SK-N-SH (cell line): Measurements from ENCODE around the gene ZNF615. TPM values are rescaled to one million over a fixed set of nuclear protein-coding genes. Genes with fewer than 3 reads are reported as not detected.
A peak's percentile ranks its signal among the peaks of the same experiment; 100 is the strongest.

Experiments
- CTCF ChIA-PET: fragments of 300-600, 350-600 bp; formaldehyde crosslinking; extraction: SDS; loops from one replicate; lab custom pipeline; 2021; lab: Yijun Ruan, JAX
- POLR2A ChIA-PET: fragments of 350-600 bp; sonication (Branson Sonifier 250); formaldehyde crosslinking; extraction: SDS; loops from one replicate; lab custom pipeline; 2020; ENCODE audit warnings: antibody characterized with exemption, inconsistent platforms; lab: Yijun Ruan, JAX
- DNase-seq: peaks from one replicate; pipeline ENCODE4 v3.0.0; 2012
- H2AFZ ChIP-seq: fragments of 200-600 bp; sonication (generic); 2 replicates; pipeline ENCODE4 v1.8.1; 2016; ENCODE audit warnings: antibody characterized with exemption, mild to moderate bottlenecking, low read depth
- H3F3A ChIP-seq: fragments of 200-600 bp; sonication (generic); replicated peaks from 2 replicates; pipeline ENCODE3; 2016; ENCODE audit warnings: antibody characterized with exemption, mild to moderate bottlenecking; ENCODE audit not compliant: insufficient read depth
- H3K27ac ChIP-seq, 2 experiments: fragments of 200-500 bp in 1 of 2; fragments of 200-600 bp in 1 of 2; sonication (Bioruptor generic) in 1 of 2; sonication (generic), shearing (Covaris generic) in 1 of 2; 2 replicates each; pipeline versions ENCODE4 v1.5.1 to v1.6.1; 2014 to 2016; ENCODE audit warnings: low read depth in 2 of 2, inconsistent platforms in 1 of 2, low read length in 1 of 2, mild to moderate bottlenecking in 1 of 2, mixed read lengths in 1 of 2
- H3K27me3 ChIP-seq: fragments of 200-600 bp; sonication (generic), shearing (Covaris generic); 2 replicates; pipeline ENCODE4 v1.6.1; 2016; ENCODE audit warnings: mixed run types; ENCODE audit not compliant: insufficient read depth
- H3K36me3 ChIP-seq, 2 experiments: fragments of 200-500 bp in 1 of 2; fragments of 200-600 bp in 1 of 2; sonication (Bioruptor generic) in 1 of 2; sonication (generic) in 1 of 2; replicated peaks in 1 of 2; 2 replicates each; pipeline versions ENCODE3 to v1.5.1; 2014 to 2016; ENCODE audit warnings: low read length in 1 of 2, mild to moderate bottlenecking in 1 of 2; ENCODE audit not compliant: insufficient read depth in 2 of 2, control insufficient read depth in 1 of 2
- H3K4me1 ChIP-seq, 2 experiments: fragments of 200-500 bp in 1 of 2; fragments of 200-600 bp in 1 of 2; sonication (Bioruptor generic) in 1 of 2; sonication (generic), shearing (Covaris generic) in 1 of 2; 2 replicates each; pipeline versions ENCODE4 v1.5.1 to v1.6.1; 2014 to 2016; ENCODE audit warnings: low read depth in 1 of 2, low read length in 1 of 2, mixed run types in 1 of 2; ENCODE audit not compliant: insufficient read depth in 2 of 2, control insufficient read depth in 1 of 2
- H3K4me2 ChIP-seq: fragments of 200-600 bp; sonication (generic), shearing (Covaris generic); 2 replicates; pipeline ENCODE4 v1.6.1; 2017; ENCODE audit warnings: mixed run types
- H3K4me3 ChIP-seq, 2 experiments: fragments of 200-500 bp in 1 of 2; fragments of 200-600 bp in 1 of 2; sonication (Bioruptor generic) in 1 of 2; sonication (generic), shearing (Covaris generic) in 1 of 2; 2 replicates each; pipeline versions ENCODE4 v1.5.1 to v1.8.1; 2014 to 2016; ENCODE audit warnings: low read depth in 2 of 2, inconsistent platforms in 1 of 2, low read length in 1 of 2, mild to moderate bottlenecking in 1 of 2, mixed read lengths in 1 of 2, moderate library complexity in 1 of 2
- H3K79me2 ChIP-seq: fragments of 200-600 bp; sonication (generic); 2 replicates; pipeline ENCODE4 v1.8.1; 2017; ENCODE audit warnings: mild to moderate bottlenecking; ENCODE audit not compliant: insufficient read depth
- H3K9ac ChIP-seq: fragments of 200-600 bp; sonication (generic); 2 replicates; pipeline ENCODE4 v1.6.1; 2017; ENCODE audit warnings: mixed run types
- H3K9me2 ChIP-seq: fragments of 200-600 bp; sonication (generic); 2 replicates; pipeline ENCODE4 v1.6.1; 2017; ENCODE audit warnings: mixed run types
- H3K9me3 ChIP-seq: fragments of 200-600 bp; sonication (generic); 2 replicates; pipeline ENCODE4 v1.6.1; 2017; ENCODE audit warnings: mixed run types, mild to moderate bottlenecking, moderate library complexity
- H4K20me1 ChIP-seq: fragments of 200-600 bp; sonication (generic); 2 replicates; pipeline ENCODE4 v1.6.1; 2017; ENCODE audit warnings: mild to moderate bottlenecking, mixed run types; ENCODE audit not compliant: insufficient read depth
- ELF1 ChIP-seq: IDR thresholded peaks from 2 replicates; pipeline ENCODE4 v1.4.0; 2012
- EP300 ChIP-seq, 2 experiments: IDR thresholded peaks; 2 replicates each; pipeline versions ENCODE4 v1.4.0 to v1.6.1; 2012; ENCODE audit warnings: borderline replicate concordance in 1 of 2, low read depth in 1 of 2, low read length in 1 of 2
- EZH2phosphoT487 ChIP-seq: fragments of 200-600 bp; sonication (generic); IDR thresholded peaks from 2 replicates; pipeline ENCODE4 v1.6.1; 2017; ENCODE audit warnings: low read depth, mixed run types, mild to moderate bottlenecking, antibody characterized with exemption, moderate library complexity, borderline replicate concordance
- FOSL2 ChIP-seq: IDR thresholded peaks from 2 replicates; pipeline ENCODE4 v1.4.0; 2012; ENCODE audit warnings: low read depth, mild to moderate bottlenecking, moderate library complexity, borderline replicate concordance
- GATA2 ChIP-seq: sonication (generic); formaldehyde crosslinking; IDR thresholded peaks from 2 replicates; pipeline ENCODE4 v1.5.0; 2020; ENCODE audit warnings: mild to moderate bottlenecking, missing genetic modification reagents
- JUND ChIP-seq: IDR thresholded peaks from 2 replicates; pipeline ENCODE4 v1.4.0; 2012
- MAX ChIP-seq: IDR thresholded peaks from 2 replicates; pipeline ENCODE4 v1.4.0; 2012; ENCODE audit warnings: low read depth
- MXI1 ChIP-seq: IDR thresholded peaks from 2 replicates; pipeline ENCODE4 v1.6.1; 2012; ENCODE audit warnings: mild to moderate bottlenecking, low read depth, low read length, improper control_type of control experiment
- NFIC ChIP-seq: IDR thresholded peaks from 2 replicates; pipeline ENCODE4 v1.4.0; 2012; ENCODE audit warnings: borderline replicate concordance
- NRF1 ChIP-seq: IDR thresholded peaks from 2 replicates; pipeline ENCODE4 v1.6.1; 2012; ENCODE audit warnings: low read depth, mild to moderate bottlenecking, low read length
- PBX3 ChIP-seq: IDR thresholded peaks from 2 replicates; pipeline ENCODE4; 2012
- POLR2AphosphoS5 ChIP-seq: IDR thresholded peaks from 2 replicates; pipeline ENCODE4 v1.6.1; 2012; ENCODE audit warnings: low read depth, low read length
- RAD21 ChIP-seq: IDR thresholded peaks from 2 replicates; pipeline ENCODE4 v1.6.1; 2012; ENCODE audit warnings: mild to moderate bottlenecking, low read length
- RFX5 ChIP-seq: IDR thresholded peaks from 2 replicates; pipeline ENCODE4 v1.6.1; 2012; ENCODE audit warnings: mild to moderate bottlenecking, improper control_type of control experiment, low read length
- RXRA ChIP-seq: IDR thresholded peaks from 2 replicates; pipeline ENCODE4 v1.4.0; 2012; ENCODE audit warnings: low read depth, mild to moderate bottlenecking, borderline replicate concordance
- SIN3A ChIP-seq: IDR thresholded peaks from 2 replicates; pipeline ENCODE4 v1.6.1; 2012; ENCODE audit warnings: low read depth, mild to moderate bottlenecking, low read length, moderate library complexity, borderline replicate concordance
- TAF1 ChIP-seq: IDR thresholded peaks from 2 replicates; pipeline ENCODE4 v1.6.1; 2012; ENCODE audit warnings: low read depth, mild to moderate bottlenecking, low read length, moderate library complexity, borderline replicate concordance
- TCF12 ChIP-seq: IDR thresholded peaks from 2 replicates; pipeline ENCODE4 v1.4.0; 2012
- USF1 ChIP-seq: IDR thresholded peaks from 2 replicates; pipeline ENCODE4 v1.4.0; 2012; ENCODE audit warnings: low read depth, borderline replicate concordance
- WGBS: methylation state at CpG from one replicate; pipeline ENCODE4 v1.1.6; 2017; ENCODE audit warnings: low lambda C conversion rate; 5-methylcytosine and 5-hydroxymethylcytosine counted together
- polyA plus RNA-seq, 3 experiments: library from polyadenylated mRNA; depleted of rRNA; stranded (reverse); fragments of >200 nt; gene quantifications; 2 replicates each; pipeline ENCODE4 v1.2.3, GENCODE V29; 2012
- TF ChIP-seq, protein P1 (sequence below): IDR thresholded peaks from 2 replicates; pipeline ENCODE4 v1.4.0; 2012; ENCODE audit warnings: low read depth, borderline replicate concordance
- TF ChIP-seq, protein P2 (sequence below): fragments of 150-350 bp; IDR thresholded peaks from 2 replicates; pipeline ENCODE4 v1.6.1; 2017; ENCODE audit warnings: antibody characterized with exemption, low read length, low read depth, borderline replicate concordance
- TF ChIP-seq, protein P3 (sequence below): IDR thresholded peaks from 2 replicates; pipeline ENCODE4 v1.6.1; 2012; ENCODE audit warnings: mild to moderate bottlenecking, low read depth, low read length, moderate library complexity

ZNF615 gene
- polyA plus RNA-seq (2012; rRNA removed): 1.6 and 3.0 TPM in 2 replicates
- polyA plus RNA-seq (2012; cell fraction: cytosol; rRNA removed): 2.3 and 2.4 TPM in 2 replicates
- polyA plus RNA-seq (2012; cell fraction: nucleus; rRNA removed): 2.7 and 4.2 TPM in 2 replicates

DNA sequence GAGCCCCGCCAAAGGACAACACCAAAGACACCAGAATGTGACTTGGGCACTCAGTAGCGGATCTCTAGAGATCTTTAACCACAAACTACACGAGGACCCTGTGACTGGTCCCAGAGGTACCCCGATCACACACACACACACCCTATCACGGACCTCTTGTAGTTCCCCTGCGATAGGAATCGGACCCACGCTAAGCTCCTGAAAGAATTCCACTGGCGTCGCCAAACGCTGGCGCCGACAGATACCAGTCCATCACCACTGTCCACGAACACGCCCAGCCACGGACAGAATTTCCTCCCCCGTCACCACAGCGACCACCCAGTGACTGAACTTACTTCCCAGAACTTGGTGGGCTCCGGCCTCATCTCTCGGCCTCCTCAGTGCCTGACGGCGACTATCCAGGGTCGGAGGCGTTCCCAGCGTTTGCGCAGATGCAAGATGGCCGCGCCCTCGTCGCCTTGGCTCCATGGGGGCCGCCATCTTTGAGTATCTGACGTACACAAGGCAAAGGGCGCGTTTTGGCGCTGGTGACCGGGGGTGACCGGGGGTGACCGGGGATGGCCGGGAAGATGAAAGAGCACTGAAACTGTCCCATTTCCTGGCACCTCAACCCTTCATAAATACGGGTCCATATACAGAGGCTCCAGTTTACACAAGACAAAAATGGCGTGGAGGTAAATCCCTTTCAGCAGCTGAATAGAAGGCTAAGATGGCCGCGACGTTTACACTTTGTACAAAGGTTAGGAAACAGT lies at the start of gene ZNF615:
ZNF615 (minus strand) TSS at position 406 of the 752 bp plus-strand sequence. CDS start 4,500 bp downstream, outside the sequence.
- H3K36me3 ChIP-seq: peaks cover 3 to 13% of the 10 kb centered on the region in 2 experiments
- H3K27ac ChIP-seq: peak within 1 kb of the TSS; percentile 49 to 82; a peak in 3 of 4 replicates
- no peaks in the 10 kb centered on the region for H3K9me2 ChIP-seq
- peak within 1 kb of the TSS; percentile 76 to 84 for H3K4me3 ChIP-seq
- peak; percentile 84 for DNase-seq
- no peaks in the 10 kb centered on the region for H4K20me1 ChIP-seq
- H3K79me2 ChIP-seq: peaks cover 26% of the 10 kb centered on the region; the same call in 1 of the 2 replicates
- H3K4me2 ChIP-seq: peak within 1 kb of the TSS; percentile 70
- CTCF ChIA-PET: interaction anchor here (1.3 kb wide), 1 partner anchor 13 kb away, joined by 3 read pairs; no protein-coding TSS in a partner anchor
- H2AFZ ChIP-seq: peak within 1 kb of the TSS; percentile 97
- H3K9me3 ChIP-seq: peaks cover 10% of the 10 kb centered on the region; the same call in 1 of the 2 replicates
- H3K9ac ChIP-seq: peak within 1 kb of the TSS; percentile 66
- H3K27me3 ChIP-seq: no peaks in the 10 kb centered on the region
- no peaks in the 10 kb centered on the region for H3F3A ChIP-seq
- peaks cover 0 to 5% of the 10 kb centered on the region in 2 experiments; a peak in 1 of 4 replicates for H3K4me1 ChIP-seq
- POLR2A ChIA-PET: interaction anchor here (1.5 kb wide), 1 partner anchor 20 kb away, joined by 5 read pairs; the partner anchor contains the start of gene ZNF614
- WGBS: 1% methylated on average over 38 of the region's 44 CpGs
- no peak for TF ChIP-seq FOSL2
- TF ChIP-seq, protein P1, sequence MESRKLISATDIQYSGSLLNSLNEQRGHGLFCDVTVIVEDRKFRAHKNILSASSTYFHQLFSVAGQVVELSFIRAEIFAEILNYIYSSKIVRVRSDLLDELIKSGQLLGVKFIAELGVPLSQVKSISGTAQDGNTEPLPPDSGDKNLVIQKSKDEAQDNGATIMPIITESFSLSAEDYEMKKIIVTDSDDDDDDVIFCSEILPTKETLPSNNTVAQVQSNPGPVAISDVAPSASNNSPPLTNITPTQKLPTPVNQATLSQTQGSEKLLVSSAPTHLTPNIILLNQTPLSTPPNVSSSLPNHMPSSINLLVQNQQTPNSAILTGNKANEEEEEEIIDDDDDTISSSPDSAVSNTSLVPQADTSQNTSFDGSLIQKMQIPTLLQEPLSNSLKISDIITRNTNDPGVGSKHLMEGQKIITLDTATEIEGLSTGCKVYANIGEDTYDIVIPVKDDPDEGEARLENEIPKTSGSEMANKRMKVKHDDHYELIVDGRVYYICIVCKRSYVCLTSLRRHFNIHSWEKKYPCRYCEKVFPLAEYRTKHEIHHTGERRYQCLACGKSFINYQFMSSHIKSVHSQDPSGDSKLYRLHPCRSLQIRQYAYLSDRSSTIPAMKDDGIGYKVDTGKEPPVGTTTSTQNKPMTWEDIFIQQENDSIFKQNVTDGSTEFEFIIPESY: no peak
- no peak for TF ChIP-seq RXRA
- TF ChIP-seq NRF1: peak; percentile 65; the same call in 1 of the 2 replicates
- TF ChIP-seq MAX: no peak; the same call in 1 of the 2 replicates
- TF ChIP-seq MXI1: peak; percentile 60; the same call in 1 of the 2 replicates
- peak; percentile 36; the same call in 1 of the 2 replicates for TF ChIP-seq POLR2AphosphoS5
- TF ChIP-seq RAD21: no peak
- TF ChIP-seq PBX3: no peak
- no peak for TF ChIP-seq TCF12
- no peak for TF ChIP-seq JUND
- TF ChIP-seq EP300 (IDR thresholded peaks at IDR 0.05; ENCODE audit: borderline replicate concordance in 1 of 2, low read depth in 1 of 2, low read length in 1 of 2): no peak
- TF ChIP-seq, protein P2, sequence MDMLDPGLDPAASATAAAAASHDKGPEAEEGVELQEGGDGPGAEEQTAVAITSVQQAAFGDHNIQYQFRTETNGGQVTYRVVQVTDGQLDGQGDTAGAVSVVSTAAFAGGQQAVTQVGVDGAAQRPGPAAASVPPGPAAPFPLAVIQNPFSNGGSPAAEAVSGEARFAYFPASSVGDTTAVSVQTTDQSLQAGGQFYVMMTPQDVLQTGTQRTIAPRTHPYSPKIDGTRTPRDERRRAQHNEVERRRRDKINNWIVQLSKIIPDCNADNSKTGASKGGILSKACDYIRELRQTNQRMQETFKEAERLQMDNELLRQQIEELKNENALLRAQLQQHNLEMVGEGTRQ: no peak
- TF ChIP-seq ELF1: no peak
- TF ChIP-seq NFIC: no peak
- TF ChIP-seq EZH2phosphoT487: no peak
- TF ChIP-seq USF1: no peak
- TF ChIP-seq RFX5: no peak
- peak; percentile 28; the same call in 1 of the 2 replicates for TF ChIP-seq SIN3A
- TF ChIP-seq, protein P3, sequence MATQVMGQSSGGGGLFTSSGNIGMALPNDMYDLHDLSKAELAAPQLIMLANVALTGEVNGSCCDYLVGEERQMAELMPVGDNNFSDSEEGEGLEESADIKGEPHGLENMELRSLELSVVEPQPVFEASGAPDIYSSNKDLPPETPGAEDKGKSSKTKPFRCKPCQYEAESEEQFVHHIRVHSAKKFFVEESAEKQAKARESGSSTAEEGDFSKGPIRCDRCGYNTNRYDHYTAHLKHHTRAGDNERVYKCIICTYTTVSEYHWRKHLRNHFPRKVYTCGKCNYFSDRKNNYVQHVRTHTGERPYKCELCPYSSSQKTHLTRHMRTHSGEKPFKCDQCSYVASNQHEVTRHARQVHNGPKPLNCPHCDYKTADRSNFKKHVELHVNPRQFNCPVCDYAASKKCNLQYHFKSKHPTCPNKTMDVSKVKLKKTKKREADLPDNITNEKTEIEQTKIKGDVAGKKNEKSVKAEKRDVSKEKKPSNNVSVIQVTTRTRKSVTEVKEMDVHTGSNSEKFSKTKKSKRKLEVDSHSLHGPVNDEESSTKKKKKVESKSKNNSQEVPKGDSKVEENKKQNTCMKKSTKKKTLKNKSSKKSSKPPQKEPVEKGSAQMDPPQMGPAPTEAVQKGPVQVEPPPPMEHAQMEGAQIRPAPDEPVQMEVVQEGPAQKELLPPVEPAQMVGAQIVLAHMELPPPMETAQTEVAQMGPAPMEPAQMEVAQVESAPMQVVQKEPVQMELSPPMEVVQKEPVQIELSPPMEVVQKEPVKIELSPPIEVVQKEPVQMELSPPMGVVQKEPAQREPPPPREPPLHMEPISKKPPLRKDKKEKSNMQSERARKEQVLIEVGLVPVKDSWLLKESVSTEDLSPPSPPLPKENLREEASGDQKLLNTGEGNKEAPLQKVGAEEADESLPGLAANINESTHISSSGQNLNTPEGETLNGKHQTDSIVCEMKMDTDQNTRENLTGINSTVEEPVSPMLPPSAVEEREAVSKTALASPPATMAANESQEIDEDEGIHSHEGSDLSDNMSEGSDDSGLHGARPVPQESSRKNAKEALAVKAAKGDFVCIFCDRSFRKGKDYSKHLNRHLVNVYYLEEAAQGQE: no peak
- no peak for TF ChIP-seq GATA2 (CRISPR knock-in tag)
- TF ChIP-seq TAF1: peak; percentile 57; the same call in 1 of the 2 replicates
